Measurements from ENCODE around the gene BBC3. TPM values are rescaled to one million over a fixed set of nuclear protein-coding genes. Genes with fewer than 3 reads are reported as not detected.

BBC3 gene
- total RNA-seq, 1 donor from 2014 or later: 20.2 TPM

- intact Hi-C loops (cut with micrococcal nuclease): no loop called here
Measured at GRCh38 chr19:47236072-47236675, 5.2 kb upstream of the BBC3 start.

- intact Hi-C loops (cut with micrococcal nuclease): no loop called here
Measured at GRCh38 chr19:47232422-47233211, 1.6 kb upstream of the BBC3 start.

DNA sequence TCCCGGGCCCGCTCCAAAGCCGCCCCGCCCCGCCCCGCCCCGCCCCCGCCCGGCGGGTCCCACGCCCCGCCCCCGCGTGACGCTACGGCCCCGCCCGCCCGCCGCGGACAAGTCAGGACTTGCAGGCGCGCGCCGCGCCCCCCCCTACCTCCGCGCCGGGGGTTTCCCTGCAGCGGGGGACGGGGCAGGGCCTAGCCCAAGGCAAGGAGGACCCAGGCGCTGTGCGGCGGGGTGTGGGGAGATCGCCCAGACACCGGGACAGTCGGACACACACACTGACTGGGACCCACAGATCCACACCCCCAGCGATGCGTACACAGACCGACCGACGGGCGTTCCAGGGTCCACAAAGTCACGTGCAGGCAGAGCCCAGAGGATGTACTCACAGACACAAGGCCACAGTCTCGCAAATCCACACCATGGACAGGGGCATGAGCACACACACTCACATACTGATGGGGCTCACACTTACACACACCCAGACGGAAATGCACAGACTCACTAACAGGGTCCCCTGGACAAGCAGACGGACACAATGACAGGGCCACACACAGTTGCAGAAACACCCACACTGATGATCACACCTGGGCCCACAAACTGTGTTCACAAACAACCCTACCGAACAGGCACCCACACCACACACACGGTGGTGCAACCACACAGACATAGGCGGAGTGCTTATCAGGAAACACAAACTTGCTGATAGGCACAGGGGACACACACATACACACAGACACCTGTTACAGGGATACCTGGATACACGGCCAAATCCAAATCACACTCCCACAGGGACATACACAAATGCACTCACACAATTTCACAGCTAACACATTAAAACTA lies 436 bp upstream of the BBC3 start:
- intact Hi-C loops (cut with micrococcal nuclease): loop anchor here (1.0 kb wide), 1 partner anchor 10 kb away; no protein-coding TSS in a partner anchor

DNA sequence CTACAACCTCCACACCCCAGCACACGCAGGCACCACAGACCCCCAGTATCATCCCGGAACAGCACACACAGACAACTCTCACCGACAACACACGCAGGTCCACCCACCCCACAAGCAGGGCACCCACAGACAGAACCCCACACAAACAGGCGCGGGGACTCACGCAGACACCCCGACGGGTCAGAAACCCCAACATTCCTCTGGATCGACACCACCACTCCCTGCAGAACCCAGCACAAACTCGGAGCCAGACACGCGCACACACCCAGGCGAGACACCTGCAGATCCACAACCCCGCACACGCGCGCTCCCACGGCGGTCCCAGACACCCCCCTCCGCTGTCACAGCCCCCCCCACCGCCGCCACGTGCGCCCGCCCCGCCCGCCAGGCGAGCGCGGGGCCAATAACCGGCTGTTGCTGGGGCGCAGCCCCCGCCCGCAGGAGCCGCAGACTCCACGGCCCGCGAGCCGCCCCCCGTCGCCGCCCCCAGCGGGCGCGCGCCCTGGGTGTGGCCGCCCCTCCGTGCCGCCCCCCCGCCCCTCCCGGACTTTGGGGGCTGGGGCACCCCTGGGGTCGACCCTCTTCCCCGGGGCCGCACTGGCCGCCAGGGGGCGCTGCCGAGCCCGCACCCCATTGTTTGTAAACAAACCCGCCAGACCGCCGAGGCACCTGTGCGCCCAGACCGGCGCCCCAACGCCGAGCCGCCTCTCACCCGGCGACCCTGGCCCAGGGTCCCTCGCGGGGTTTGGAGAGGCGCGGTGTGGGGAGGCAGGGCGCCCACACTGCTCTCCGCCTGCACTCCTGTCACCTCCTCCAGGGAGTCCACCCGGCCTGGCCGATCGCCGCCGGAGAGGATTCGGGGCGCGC lies 712 bp downstream of the BBC3 start:
- intact Hi-C loops (cut with micrococcal nuclease): loop anchor here (1.0 kb wide), 2 partner anchors 14 to 44 kb away; partner anchors contain the start of gene INAFM1

GRCh38 chr19:47229676-47230053 lies 1.3 kb downstream of the BBC3 start:
- intact Hi-C loops (cut with micrococcal nuclease): loop anchor here (1.0 to 5.0 kb wide), 5 partner anchors 15 to 442 kb away; partner anchors contain the start of genes INAFM1, SLC1A5 and TMEM160

GRCh38 chr19:47228937-47229675 lies 1.9 kb downstream of the BBC3 start:
- intact Hi-C loops (cut with micrococcal nuclease): loop anchor here (5.0 kb wide), 3 partner anchors 72 to 442 kb away; partner anchors contain the start of genes SLC1A5 and TMEM160

GRCh38 chr19:47228168-47228936 lies 2.6 kb downstream of the BBC3 start:
- intact Hi-C loops (cut with micrococcal nuclease): loop anchor here (5.0 kb wide), 3 partner anchors 71 to 441 kb away; partner anchors contain the start of genes SLC1A5 and TMEM160

GRCh38 chr19:47227352-47228167 lies 3.4 kb downstream of the BBC3 start:
- intact Hi-C loops (cut with micrococcal nuclease): loop anchor here (5.0 kb wide), 3 partner anchors 70 to 440 kb away; partner anchors contain the start of genes SLC1A5 and TMEM160

- intact Hi-C loops (cut with micrococcal nuclease): loop anchor here (1.0 to 5.0 kb wide), 9 partner anchors 16 to 439 kb away; partner anchors contain the start of genes CCDC9, INAFM1, SLC1A5 and TMEM160
Measured at GRCh38 chr19:47226426-47227351, 4.3 kb downstream of the BBC3 start.

DNA sequence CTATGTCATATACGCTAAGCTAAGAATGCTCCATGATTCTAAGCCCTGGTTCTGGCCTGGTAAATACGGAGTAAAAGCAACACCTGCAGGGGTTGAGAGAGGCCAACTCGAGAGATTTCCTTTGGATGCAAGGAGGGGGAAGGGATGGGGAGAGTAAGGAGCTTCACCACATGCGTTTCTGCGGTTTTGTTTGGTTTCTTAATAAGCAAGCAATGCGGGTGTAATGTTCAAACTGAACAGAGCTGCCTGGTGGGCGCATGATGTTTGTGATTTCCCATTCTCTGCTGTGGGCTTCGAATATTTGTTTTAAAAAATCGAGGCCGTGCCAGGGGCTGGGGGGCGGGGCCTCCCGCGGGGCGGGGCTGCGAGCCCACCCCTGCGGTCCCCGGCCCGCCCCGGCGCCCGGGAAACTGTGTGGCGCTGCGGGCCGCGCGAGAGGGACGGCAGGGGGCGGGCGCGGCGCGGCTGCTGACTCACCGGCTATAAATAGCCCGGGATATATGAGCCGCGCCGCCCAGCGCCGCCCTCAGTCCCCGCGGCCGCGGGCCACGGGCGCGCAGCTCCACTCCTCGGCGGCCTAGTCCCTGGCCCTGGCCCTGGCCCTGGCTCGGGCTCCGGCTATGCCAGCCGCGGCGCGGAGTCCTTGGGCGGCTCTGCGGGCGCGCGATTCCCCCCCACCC lies 5.1 kb downstream of the BBC3 start:
- intact Hi-C loops (cut with micrococcal nuclease): loop anchor here (1.0 to 5.0 kb wide), 9 partner anchors 16 to 439 kb away; partner anchors contain the start of genes CCDC9, INAFM1, SLC1A5 and TMEM160

DNA sequence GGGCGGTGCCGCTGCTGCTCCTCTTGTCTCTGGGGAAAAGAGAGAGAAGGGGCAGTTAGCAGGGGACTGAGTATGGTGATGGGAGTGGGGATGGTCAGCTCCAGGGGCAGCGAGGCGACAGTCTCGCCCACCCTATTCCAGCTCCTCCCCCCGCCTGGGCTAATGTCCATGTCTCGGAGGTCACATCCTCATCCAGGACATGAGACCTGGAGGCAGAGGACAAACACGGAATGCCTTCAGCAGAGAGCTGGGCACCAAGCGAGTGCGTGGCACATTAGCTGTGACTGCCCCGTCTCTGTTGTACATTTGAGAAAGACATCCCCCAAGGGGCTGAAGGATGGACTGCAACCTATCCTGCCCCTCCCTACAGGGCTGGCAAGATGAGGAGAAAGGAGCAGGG lies 9.1 kb downstream of the BBC3 start:
- intact Hi-C loops (cut with micrococcal nuclease): no loop called here

GRCh38 chr19:47221080-47221841 lies 9.7 kb downstream of the BBC3 start:
- intact Hi-C loops (cut with micrococcal nuclease): no loop called here

DNA sequence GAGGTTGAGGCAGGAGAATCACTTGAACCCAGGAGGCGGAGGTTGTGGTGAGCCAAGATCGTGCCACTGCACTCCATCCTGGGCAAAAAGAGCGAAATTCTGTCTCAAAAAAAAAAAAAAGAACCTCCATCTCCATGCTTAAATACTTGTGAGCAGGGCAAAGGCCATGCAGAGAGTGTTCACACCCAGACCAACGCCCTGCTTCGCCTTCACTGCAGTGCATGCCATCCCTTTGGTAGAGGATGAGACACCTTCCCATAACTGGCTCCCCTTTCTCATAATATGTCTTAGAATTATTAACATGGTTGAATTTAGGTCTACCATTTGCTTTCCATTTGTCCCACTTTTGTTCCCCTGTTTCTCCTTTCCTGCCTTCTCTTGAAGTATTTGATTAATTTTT lies 15.4 kb downstream of the BBC3 start:
- intact Hi-C loops (cut with micrococcal nuclease): no loop called here

- intact Hi-C loops (cut with micrococcal nuclease): loop anchor here (1.0 to 2.0 kb wide), 5 partner anchors 15 to 62 kb away; no protein-coding TSS in a partner anchor
Measured at GRCh38 chr19:47210689-47211316, 20.2 kb downstream of the BBC3 start.

- intact Hi-C loops (cut with micrococcal nuclease): loop anchor here (1.0 to 2.0 kb wide), 5 partner anchors 16 to 61 kb away; no protein-coding TSS in a partner anchor
Measured at GRCh38 chr19:47210180-47210490, 20.9 kb downstream of the BBC3 start.

Measured in T-helper 1 cell treated with Interleukin-12 subunit alpha and Interleukin-12 subunit beta and Interleukin-4 antibody, amounts not matched to agents 30 ng/mL and 1 ng/mL, for 36 hours (primary cell).